B cell (primary cell): ENCODE measurements around the gene IL11. TPM values are rescaled to one million over a fixed set of nuclear protein-coding genes. Genes with fewer than 3 reads are reported as not detected.
A peak's percentile ranks its signal among the peaks of the same experiment; 100 is the strongest.

Source experiments
- ATAC-seq: fragments of 200-7000 bp; cut with Tn5 transposase; one replicate; pipeline ENCODE4 v1.10.0; 2021; ENCODE audit warnings: low read depth, mild to moderate bottlenecking, moderate number of reproducible peaks, moderate library complexity
- CTCF ChIA-PET: fragments of 350-600 bp; sonication (Branson Sonifier 250); formaldehyde crosslinking; loops from one replicate; lab custom pipeline; 2021; ENCODE audit warnings: antibody characterized with exemption, inconsistent platforms; lab: Charles Lee
- POLR2A ChIA-PET: fragments of 350-600 bp; sonication (Branson Sonifier 250); formaldehyde crosslinking; loops from one replicate; lab custom pipeline; 2021; ENCODE audit warnings: antibody characterized with exemption; lab: Charles Lee
- DNase-seq: peaks from one replicate; pipeline ENCODE4 v3.0.0; 2013
- H2AFZ ChIP-seq: 2 replicates; pipeline ENCODE4 v1.6.1; 2012; ENCODE audit warnings: mild to moderate bottlenecking, low read depth, low read length; ENCODE audit not compliant: insufficient read depth, poor library complexity, severe bottlenecking
- H3K27ac ChIP-seq, 2 donors: 1 replicate in 1 of 2; 2 replicates in 1 of 2; pipeline ENCODE4 v1.5.1; 2012 to 2013; ENCODE audit warnings: low read length in 2 of 2, mild to moderate bottlenecking in 2 of 2, moderate library complexity in 1 of 2
- H3K27me3 ChIP-seq, 4 experiments: fragments of 200-600 bp in 1 of 4; sonication (generic) in 1 of 4; replicated peaks in 1 of 4; 1 replicate in 2 of 4; 2 replicates in 2 of 4; pipeline versions ENCODE4 v1.6.1 to v1.7.0; 2013 to 2016; ENCODE audit warnings: low read length in 3 of 4, mild to moderate bottlenecking in 2 of 4, mixed read lengths in 1 of 4, moderate library complexity in 1 of 4; ENCODE audit not compliant: insufficient read depth in 4 of 4, control insufficient read depth in 3 of 4; ENCODE audit errors: control extremely low read depth in 1 of 4
- H3K36me3 ChIP-seq, 2 experiments: replicated peaks in 1 of 2; 1 replicate in 1 of 2; 2 replicates in 1 of 2; pipeline versions ENCODE4 v1.6.1 to v1.7.1; 2013; ENCODE audit warnings: low read length in 1 of 2; ENCODE audit not compliant: insufficient read depth in 2 of 2, control insufficient read depth in 1 of 2; ENCODE audit errors: control extremely low read depth in 1 of 2, extremely low read depth in 1 of 2
- H3K4me1 ChIP-seq, 2 donors: fragments of 200-600 bp in 1 of 2; sonication (generic) in 1 of 2; 1 replicate in 1 of 2; 2 replicates in 1 of 2; pipeline versions ENCODE4 v1.5.1 to v1.6.1; 2013 to 2017; ENCODE audit warnings: low read length in 2 of 2; ENCODE audit not compliant: control insufficient read depth in 2 of 2, insufficient read depth in 2 of 2
- H3K4me2 ChIP-seq: replicated peaks from 2 replicates; pipeline ENCODE3; 2012; ENCODE audit warnings: mild to moderate bottlenecking, low read depth, low read length; ENCODE audit not compliant: poor library complexity, severe bottlenecking
- H3K4me3 ChIP-seq, 5 experiments: fragments of 200-600 bp in 1 of 5; sonication (generic) in 1 of 5; 1 replicate in 3 of 5; 2 replicates in 2 of 5; pipeline versions ENCODE4 v1.5.1 to v1.7.0; 2011 to 2016; ENCODE audit warnings: low read length in 4 of 5, mild to moderate bottlenecking in 4 of 5, low read depth in 2 of 5, control low read depth in 1 of 5, moderate library complexity in 1 of 5; ENCODE audit not compliant: insufficient read depth in 1 of 5; ENCODE audit errors: control extremely low read depth in 1 of 5, extremely low read depth in 1 of 5
- H3K79me2 ChIP-seq: fragments of 200-600 bp; sonication (generic); one replicate; pipeline ENCODE4 v1.6.0; 2016; ENCODE audit warnings: low read length; ENCODE audit not compliant: control insufficient read depth, insufficient read depth
- H3K9ac ChIP-seq: fragments of 200-600 bp; sonication (generic); 2 replicates; pipeline ENCODE4 v1.6.1; 2017; ENCODE audit warnings: mild to moderate bottlenecking, low read length, moderate library complexity
- H3K9me3 ChIP-seq, 3 donors: one replicate each; pipeline versions ENCODE4 v1.6.1 to v1.7.1; 2013; ENCODE audit warnings: low read length in 2 of 3; ENCODE audit not compliant: control insufficient read depth in 2 of 3, insufficient read depth in 1 of 3; ENCODE audit errors: control extremely low read depth in 1 of 3
- H4K20me1 ChIP-seq: 2 replicates; pipeline ENCODE4 v1.6.0; 2012; ENCODE audit warnings: mild to moderate bottlenecking, low read length; ENCODE audit not compliant: insufficient read depth, control insufficient read depth, poor library complexity, severe bottlenecking
- H3K27ac Mint-ChIP-seq: one replicate; pipeline ENCODE4 v1.8.0; 2021; ENCODE audit warnings: mixed read lengths
- H3K27me3 Mint-ChIP-seq: one replicate; pipeline ENCODE4 v1.8.0; 2021; ENCODE audit warnings: mixed read lengths
- H3K4me1 Mint-ChIP-seq: one replicate; pipeline ENCODE4 v1.8.0; 2021; ENCODE audit warnings: mixed read lengths
- H3K4me3 Mint-ChIP-seq: one replicate; pipeline ENCODE4 v1.8.0; 2021; ENCODE audit warnings: mixed read lengths
- H3K9me3 Mint-ChIP-seq: one replicate; pipeline ENCODE4 v1.8.0; 2022; ENCODE audit warnings: mixed read lengths; ENCODE audit not compliant: insufficient read depth
- CTCF ChIP-seq: fragments of 200-600 bp; IDR thresholded peaks from one replicate; pipeline ENCODE4 v1.8.0; 2022; ENCODE audit warnings: antibody characterized with exemption, mild to moderate bottlenecking
- EZH2 ChIP-seq: IDR thresholded peaks from 2 replicates; pipeline ENCODE4 v1.6.1; 2012; ENCODE audit warnings: borderline replicate concordance, low read depth, mild to moderate bottlenecking, moderate library complexity, low read length; ENCODE audit not compliant: insufficient read depth, poor library complexity, severe bottlenecking
- WGBS: methylation state at CpG from one replicate; pipeline ENCODE4 v1.1.5; 2013; ENCODE audit warnings: missing lambda C conversion rate; ENCODE audit not compliant: insufficient coverage; 5-methylcytosine and 5-hydroxymethylcytosine counted together
- intact Hi-C: fragments of 100-400 bp; cut with micrococcal nuclease; formaldehyde crosslinking; loops from one replicate; pipeline ENCODE4 v1.10.0; 2022
- polyA plus RNA-seq: library from polyadenylated mRNA; depleted of rRNA; stranded (reverse); fragments of >200 nt; gene quantifications from 2 replicates; pipeline ENCODE4 v1.2.3, GENCODE V29; 2012
- total RNA-seq, 2 donors: library from RNA; stranded (reverse); fragments of 120-200 nt in 1 of 2; gene quantifications; 1 replicate in 1 of 2; 2 replicates in 1 of 2; pipeline versions ENCODE4 v1.2.3 to v1.2.4, GENCODE V29; 2013 to 2022

The IL11 gene
- total and polyA plus RNA-seq, 2 donors (not counting 1 experiment from before 2014, with no cell fraction given): not detected

- Mint-ChIP-seq H3K27ac (peak overlapping the region; percentile 32), H3K4me3 (no peak overlapping the region), H3K27me3 (no peaks in the 10 kb centered on the region), H3K4me1 (peaks cover 46% of the 10 kb centered on the region), H3K9me3 (no peaks in the 10 kb centered on the region)
- ChIA-PET CTCF (interaction anchor here (2.2 kb wide), 1 partner anchor 114 kb away, joined by 5 read pairs; no protein-coding TSS in a partner anchor), POLR2A (interaction anchor here (0.6 kb wide), 1 partner anchor 244 kb away, joined by 8 read pairs; no protein-coding TSS in a partner anchor)
- Histone ChIP-seq H3K4me1 (peaks cover 24 to 34% of the 10 kb centered on the region in 2 donors), H3K27me3 (no peaks in the 10 kb centered on the region), H3K36me3 (peaks cover 3 to 48% of the 10 kb centered on the region in 2 experiments), H3K27ac (peak overlapping the region in 1 of 2 donors; percentile 10), H3K79me2 (peaks cover 35% of the 10 kb centered on the region), H2AFZ (no peak overlapping the region), H4K20me1 (peaks cover 64% of the 10 kb centered on the region), H3K4me2 (no peak overlapping the region), H3K4me3 (no peak overlapping the region), H3K9me3 (no peaks in the 10 kb centered on the region), H3K9ac (no peak overlapping the region)
- no peak for ATAC-seq
- TF ChIP-seq EZH2: no peak
- no peak for TF ChIP-seq CTCF
- DNase-seq: no peak
- intact Hi-C loops: no loop called here
- WGBS: 96% methylated on average over 4 of the region's 7 CpGs
Observed at GRCh38 chr19:55390461-55390880, 20.2 kb upstream of the IL11 start.
